GM23248 (cell line): ENCODE results near the gene FGF2.

Source experiments
- EZH2 ChIP-seq: fragments of 200-600 bp; sonication (generic); IDR thresholded peaks from 2 replicates; pipeline ENCODE4 v1.6.1; 2018; ENCODE audit warnings: antibody characterized with exemption, mild to moderate bottlenecking; ENCODE audit not compliant: insufficient read depth, poor library complexity, severe bottlenecking
- EZH2phosphoT487 ChIP-seq: fragments of 200-600 bp; sonication (generic); IDR thresholded peaks from 2 replicates; pipeline ENCODE4 v1.6.1; 2018; ENCODE audit warnings: antibody characterized with exemption, moderate library complexity, mild to moderate bottlenecking, low read depth; ENCODE audit not compliant: insufficient read depth

DNA sequence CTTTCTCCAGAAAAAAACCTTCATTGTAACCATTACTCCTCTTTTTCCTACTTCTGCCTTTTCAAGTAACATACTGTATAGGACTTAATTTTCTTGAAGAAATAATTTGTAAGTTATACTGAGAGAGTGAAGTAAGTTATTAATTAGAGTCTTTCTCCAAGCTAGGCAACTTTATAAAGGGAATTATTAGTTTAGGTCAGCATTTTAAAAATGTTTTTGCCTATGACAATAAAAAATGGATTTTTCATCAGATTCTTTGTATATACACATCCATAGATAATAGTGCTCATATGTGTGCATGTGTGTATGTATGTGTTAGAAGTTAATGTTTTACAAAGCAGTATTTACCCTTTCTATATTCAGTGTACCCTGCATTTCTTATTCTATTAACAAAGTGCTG is 106.1 kb downstream of the FGF2 start:
- TF ChIP-seq EZH2phosphoT487 = no peak
- TF ChIP-seq EZH2 = no peak
